Gastrocnemius medialis (tissue), 4 donors: Measurements from ENCODE around the gene RTL9. TPM values are rescaled to one million over a fixed set of nuclear protein-coding genes. Genes with fewer than 3 reads are reported as not detected.
A peak's percentile ranks its signal among the peaks of the same experiment; 100 is the strongest.

ENCODE experiments used
- ATAC-seq, 2 donors: fragments of 150-250 bp; one replicate each; pipeline ENCODE4 v1.9.1; 2016
- DNase-seq, 2 donors: peaks; one replicate each; pipeline ENCODE4 v3.0.0-alpha.2; 2019
- H3K27ac ChIP-seq, 4 donors: fragments of 200-600 bp; sonication (generic); 1 replicate in 1 of 4; 2 replicates in 3 of 4; pipeline ENCODE4 v1.5.1; 2016 to 2018; ENCODE audit warnings: mild to moderate bottlenecking in 2 of 4, moderate library complexity in 1 of 4
- H3K27me3 ChIP-seq, 3 donors: fragments of 200-600 bp; sonication (generic) in 2 of 3; 1 replicate in 1 of 3; 2 replicates in 2 of 3; pipeline versions ENCODE4 v1.5.1 to v1.6.0; 2016 to 2019; ENCODE audit warnings: mild to moderate bottlenecking in 1 of 3, moderate library complexity in 1 of 3
- H3K36me3 ChIP-seq, 2 donors: fragments of 200-600 bp; sonication (generic) in 1 of 2; one replicate each; pipeline ENCODE4 v1.5.1; 2017 to 2018
- H3K4me1 ChIP-seq, 2 donors: fragments of 200-600 bp; sonication (generic) in 1 of 2; one replicate each; pipeline ENCODE4 v1.5.1; 2016 to 2017; ENCODE audit warnings: mild to moderate bottlenecking in 2 of 2
- H3K4me3 ChIP-seq, 4 donors: fragments of 200-600 bp; sonication (generic) in 3 of 4; 1 replicate in 1 of 4; 2 replicates in 3 of 4; pipeline ENCODE4 v1.5.1; 2016 to 2019; ENCODE audit warnings: mild to moderate bottlenecking in 2 of 4
- H3K9me3 ChIP-seq, 3 donors: fragments of 200-600 bp; sonication (generic) in 2 of 3; 1 replicate in 1 of 3; 2 replicates in 2 of 3; pipeline ENCODE4 v1.5.1; 2016 to 2019
- CTCF ChIP-seq, 5 experiments: fragments of 450-650 bp in 3 of 5; fragments of 200-600 bp in 2 of 5; sonication (generic) in 2 of 5; IDR thresholded peaks in 4 of 5; conservative IDR thresholded peaks in 1 of 5; 1 replicate in 4 of 5; 2 replicates in 1 of 5; pipeline ENCODE4 v1.5.1; 2016 to 2019; ENCODE audit warnings: antibody characterized with exemption in 5 of 5, mild to moderate bottlenecking in 3 of 5, moderate library complexity in 3 of 5
- POLR2A ChIP-seq, 2 donors: fragments of 450-650 bp; IDR thresholded peaks; one replicate each; pipeline ENCODE4 v1.6.1; 2017; ENCODE audit warnings: antibody characterized with exemption in 2 of 2, mild to moderate bottlenecking in 2 of 2, moderate library complexity in 2 of 2
- in situ Hi-C, 4 donors: fragments of 200-750 bp; cut with MboI; loops; one replicate each; pipeline versions ENCODE4 v1.15.0 to v1.8.0; 2017; ENCODE audit warnings: low sequenced_read_pairs in 4 of 4
- intact Hi-C: fragments of 100-400 bp; cut with DNase I; formaldehyde crosslinking; loops from one replicate; pipeline ENCODE4 v1.15.1; 2023; ENCODE audit warnings: low total_unique reads
- total RNA-seq, 4 donors: library from RNA; depleted of rRNA; stranded (reverse); fragments of >200 nt; gene quantifications; one replicate each; pipeline versions ENCODE4 v1.1.0 to v1.2.3, GENCODE V29; 2016

The RTL9 gene
- total RNA-seq, 4 donors from 2014 or later, result 0.07 to 0.29 TPM; not detected in 2

- intact Hi-C loops (loop anchor here (5.0 to 10.0 kb wide), 3 partner anchors 89 to 584 kb away; partner anchors contain the start of gene ACSL4), in situ Hi-C loops (no loop called here)
- Histone ChIP-seq H3K27me3 (no peaks in the 10 kb centered on the region), H3K9me3 (no peaks in the 10 kb centered on the region), H3K4me3 (peak overlapping the region; percentile 62 to 85 (median 74)), H3K27ac (peak overlapping the region; percentile 79 to 92 (median 82)), H3K4me1 (peaks cover 6 to 7% of the 10 kb centered on the region in 2 donors), H3K36me3 (no peaks in the 10 kb centered on the region)
- DNase-seq, result no peak
- TF ChIP-seq POLR2A (IDR thresholded peaks at IDR 0.05) (no peak), CTCF (IDR thresholded peaks at IDR 0.05 in 4 of 5, conservative IDR thresholded peaks at IDR 0.05 in 1 of 5) (no peak)
- no peak for ATAC-seq
Measured at GRCh38 chrX:110318664-110318968, 40.0 kb upstream of the RTL9 start.

GRCh38 chrX:110320381-110320987 is 38.2 kb upstream of the RTL9 start:
- ATAC-seq, result no peak
- no peak for TF ChIP-seq CTCF (IDR thresholded peaks at IDR 0.05 in 4 of 5, conservative IDR thresholded peaks at IDR 0.05 in 1 of 5)
- TF ChIP-seq POLR2A (IDR thresholded peaks at IDR 0.05), result no peak
- no peak for DNase-seq
- no peak overlapping the region for H3K27ac ChIP-seq
- in situ Hi-C loops (no loop called here), intact Hi-C loops (no loop called here)
- peaks cover 6 to 7% of the 10 kb centered on the region in 2 donors for H3K4me1 ChIP-seq
- H3K36me3 ChIP-seq, result no peaks in the 10 kb centered on the region
- no peaks in the 10 kb centered on the region for H3K27me3 ChIP-seq
- no peak overlapping the region for H3K4me3 ChIP-seq
- no peaks in the 10 kb centered on the region for H3K9me3 ChIP-seq

GRCh38 chrX:110321081-110321480 is 37.6 kb upstream of the RTL9 start:
- H3K36me3 ChIP-seq, result no peaks in the 10 kb centered on the region
- TF ChIP-seq POLR2A (IDR thresholded peaks at IDR 0.05), result no peak
- TF ChIP-seq CTCF (IDR thresholded peaks at IDR 0.05 in 4 of 5, conservative IDR thresholded peaks at IDR 0.05 in 1 of 5), result no peak
- no peak for ATAC-seq
- no peak overlapping the region for H3K4me3 ChIP-seq
- H3K4me1 ChIP-seq, result peaks cover 5 to 6% of the 10 kb centered on the region in 2 donors
- intact Hi-C loops, result no loop called here
- H3K27me3 ChIP-seq, result no peaks in the 10 kb centered on the region
- in situ Hi-C loops, result no loop called here
- H3K9me3 ChIP-seq, result no peaks in the 10 kb centered on the region
- no peak for DNase-seq
- no peak overlapping the region for H3K27ac ChIP-seq

GRCh38 chrX:110321670-110322069 is 37.0 kb upstream of the RTL9 start:
- ATAC-seq, result no peak
- TF ChIP-seq CTCF (IDR thresholded peaks at IDR 0.05 in 4 of 5, conservative IDR thresholded peaks at IDR 0.05 in 1 of 5), result no peak
- TF ChIP-seq POLR2A (IDR thresholded peaks at IDR 0.05), result no peak
- H3K27ac ChIP-seq, result no peak overlapping the region
- H3K4me3 ChIP-seq, result no peak overlapping the region
- no peaks in the 10 kb centered on the region for H3K27me3 ChIP-seq
- no peak for DNase-seq
- intact Hi-C loops (no loop called here), in situ Hi-C loops (no loop called here)
- peaks cover 0 to 1% of the 10 kb centered on the region in 2 donors for H3K4me1 ChIP-seq
- H3K9me3 ChIP-seq, result no peaks in the 10 kb centered on the region
- H3K36me3 ChIP-seq, result no peaks in the 10 kb centered on the region

- Histone ChIP-seq H3K36me3 (no peaks in the 10 kb centered on the region), H3K27ac (no peak overlapping the region), H3K4me1 (no peaks in the 10 kb centered on the region), H3K4me3 (no peak overlapping the region), H3K27me3 (no peaks in the 10 kb centered on the region), H3K9me3 (no peaks in the 10 kb centered on the region)
- ATAC-seq (no peak), DNase-seq (no peak)
- in situ Hi-C loops, result no loop called here
- intact Hi-C loops, result no loop called here
- no peak for TF ChIP-seq POLR2A (IDR thresholded peaks at IDR 0.05)
- TF ChIP-seq CTCF (IDR thresholded peaks at IDR 0.05 in 4 of 5, conservative IDR thresholded peaks at IDR 0.05 in 1 of 5), result no peak
Measured at GRCh38 chrX:110322603-110323002, 36.0 kb upstream of the RTL9 start.
